Purkinje cell (primary cell): ENCODE measurements around the gene HAO2. TPM values are rescaled to one million over a fixed set of nuclear protein-coding genes. Genes with fewer than 3 reads are reported as not detected.

Experiments used
- polyA plus RNA-seq: library from polyadenylated mRNA; unstranded; fragments of >200 nt; fragmentation: Nextera tagmentation; gene quantifications from 2 replicates; pipeline ENCODE4 v1.2.1, GENCODE V29; 2014

The HAO2 gene
- polyA plus RNA-seq = not detected in 2 replicates

GRCh38 chr1:119368554-119368953 lies at the start of gene HAO2:
TSS of gene HAO2 (plus strand) at chr1:119368785. CDS start at chr1:119381086, 12,301 bp downstream.

GRCh38 chr1:119414950-119415349 lies 46.4 kb downstream of the HAO2 start, which contains the start of gene HSD3B2:
TSS of gene HSD3B2 (plus strand) at chr1:119415150. CDS start at chr1:119415420, 270 bp downstream.

Other genes with a start within 250 kb of the HAO2 start
- gene WARS2, start 228.1 kb upstream of the HAO2 start, polyA plus RNA-seq = 8.0 and 15.7 TPM in 2 replicates
- gene HSD3B2, start 46.4 kb downstream of the HAO2 start, polyA plus RNA-seq = not detected in 2 replicates
- not detected in 2 replicates for gene HSD3B1, start 138.4 kb downstream of the HAO2 start, polyA plus RNA-seq